K562 (cell line): ENCODE measurements around the gene HPGDS.

Source experiments
- ASH1L ChIP-seq: fragments of 450-650 bp; IDR thresholded peaks from 2 replicates; pipeline ENCODE4 v1.6.1; 2018; ENCODE audit warnings: borderline replicate concordance, mild to moderate bottlenecking, low read depth; ENCODE audit not compliant: partially characterized antibody
- CTCF ChIP-seq, 3 experiments: IDR thresholded peaks in 2 of 3; conservative IDR thresholded peaks in 1 of 3; 2 replicates each; pipeline ENCODE4 v1.5.1; 2011 to 2012; ENCODE audit warnings: low read length in 3 of 3, mild to moderate bottlenecking in 3 of 3, control low read depth in 2 of 3, improper control_type of control experiment in 1 of 3, inconsistent platforms in 1 of 3, low read depth in 1 of 3, mixed read lengths in 1 of 3, moderate library complexity in 1 of 3; ENCODE audit not compliant: insufficient read depth in 2 of 3
- POLR2A ChIP-seq: fragments of 450-650 bp; conservative IDR thresholded peaks from 2 replicates; pipeline ENCODE4 v1.6.1; 2016

- TF ChIP-seq ASH1L (no peak), POLR2A (no peak), CTCF (IDR thresholded peaks at IDR 0.05 in 2 of 3, conservative IDR thresholded peaks at IDR 0.05 in 1 of 3; ENCODE audit: insufficient read depth in 2 of 3, low read depth in 1 of 3, low read length in 3 of 3) (no peak)
These were observed 25.8 kb upstream of the HPGDS start for GRCh38 chr4:94368459-94368858.
